ENCODE measurements around the gene FANCB. TPM values are rescaled to one million over a fixed set of nuclear protein-coding genes. Genes with fewer than 3 reads are reported as not detected.

FANCB gene
- total RNA-seq, 1 experiment from 2014 or later: 2.7 TPM

DNA sequence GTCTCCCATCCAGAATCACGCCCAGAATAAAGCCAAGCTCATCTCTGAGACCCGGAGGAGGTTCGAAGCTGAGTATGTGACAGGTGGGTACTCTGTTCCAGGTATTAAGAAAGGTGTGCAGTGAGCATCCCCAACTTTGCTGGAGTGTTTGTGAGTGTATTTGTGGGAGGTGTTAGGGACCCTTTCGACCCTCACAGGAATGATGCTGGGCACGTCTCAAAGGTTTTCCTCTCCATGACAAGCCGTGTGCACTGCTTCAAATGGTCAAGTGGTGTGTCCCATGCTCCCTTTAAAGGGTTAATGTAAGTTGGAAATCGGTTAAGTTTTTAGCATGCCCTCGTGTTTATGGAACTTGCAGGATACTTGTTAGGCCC lies 794 bp upstream of the FANCB start:
- TSS peak; percentile 52 for BruUV-seq (replicated peaks)
- ChIA-PET POLR2A (interaction anchor here (1.0 to 1.5 kb wide), 2 partner anchors 8 to 25 kb away, joined by 4 to 5 read pairs; no protein-coding TSS in a partner anchor), CTCF (no interaction called here)
- H3K9me3 Mint-ChIP-seq (ENCODE audit: unreplicated experiment): peaks cover under 1% of the 10 kb centered on the region
- intact Hi-C loops (cut with micrococcal nuclease): no loop called here
- peak; percentile 1 for DNase-seq (ENCODE audit: unreplicated experiment)
- TF ChIP-seq, protein P1, sequence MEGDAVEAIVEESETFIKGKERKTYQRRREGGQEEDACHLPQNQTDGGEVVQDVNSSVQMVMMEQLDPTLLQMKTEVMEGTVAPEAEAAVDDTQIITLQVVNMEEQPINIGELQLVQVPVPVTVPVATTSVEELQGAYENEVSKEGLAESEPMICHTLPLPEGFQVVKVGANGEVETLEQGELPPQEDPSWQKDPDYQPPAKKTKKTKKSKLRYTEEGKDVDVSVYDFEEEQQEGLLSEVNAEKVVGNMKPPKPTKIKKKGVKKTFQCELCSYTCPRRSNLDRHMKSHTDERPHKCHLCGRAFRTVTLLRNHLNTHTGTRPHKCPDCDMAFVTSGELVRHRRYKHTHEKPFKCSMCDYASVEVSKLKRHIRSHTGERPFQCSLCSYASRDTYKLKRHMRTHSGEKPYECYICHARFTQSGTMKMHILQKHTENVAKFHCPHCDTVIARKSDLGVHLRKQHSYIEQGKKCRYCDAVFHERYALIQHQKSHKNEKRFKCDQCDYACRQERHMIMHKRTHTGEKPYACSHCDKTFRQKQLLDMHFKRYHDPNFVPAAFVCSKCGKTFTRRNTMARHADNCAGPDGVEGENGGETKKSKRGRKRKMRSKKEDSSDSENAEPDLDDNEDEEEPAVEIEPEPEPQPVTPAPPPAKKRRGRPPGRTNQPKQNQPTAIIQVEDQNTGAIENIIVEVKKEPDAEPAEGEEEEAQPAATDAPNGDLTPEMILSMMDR (IDR thresholded peaks at IDR 0.05; ENCODE audit: unreplicated experiment): no peak
- peak overlapping the region; percentile 51 for H3K27ac Mint-ChIP-seq (ENCODE audit: low read depth, unreplicated experiment)
- H3K4me3 Mint-ChIP-seq (ENCODE audit: unreplicated experiment): peak overlapping the region; percentile 80
- peaks cover 11% of the 10 kb centered on the region for H3K27me3 Mint-ChIP-seq (ENCODE audit: insufficient read depth, unreplicated experiment)
- peaks cover 7% of the 10 kb centered on the region for H3K36me3 Mint-ChIP-seq (ENCODE audit: insufficient read depth, unreplicated experiment)
- H3K4me1 Mint-ChIP-seq (ENCODE audit: insufficient read depth, unreplicated experiment): no peaks in the 10 kb centered on the region

DNA sequence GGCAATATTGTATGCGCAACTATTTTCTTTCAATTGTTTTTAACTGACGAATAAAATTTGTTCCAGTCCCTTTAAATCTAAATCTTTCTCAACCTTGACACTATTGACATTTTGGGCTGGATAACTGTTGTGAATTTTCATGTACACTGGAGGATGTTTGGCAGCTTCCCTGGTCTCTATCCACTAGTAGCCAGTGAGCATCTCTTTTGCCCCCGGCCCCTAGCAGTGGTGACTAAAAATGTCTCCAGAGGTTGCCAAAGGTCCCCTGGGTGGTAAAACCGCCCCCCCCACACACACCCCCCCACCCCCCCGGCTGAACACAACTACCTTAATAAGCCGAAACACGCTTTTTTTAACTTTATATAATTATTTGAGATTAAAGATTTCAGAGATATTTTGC lies 514 bp downstream of the FANCB start:
- intact Hi-C loops (cut with micrococcal nuclease): no loop called here
- BruUV-seq (replicated peaks): no TSS peak
- Mint-ChIP-seq H3K9me3 (ENCODE audit: unreplicated experiment) (peaks cover 13% of the 10 kb centered on the region), H3K27me3 (ENCODE audit: insufficient read depth, unreplicated experiment) (peaks cover 11% of the 10 kb centered on the region), H3K4me3 (ENCODE audit: unreplicated experiment) (peak overlapping the region; percentile 80), H3K36me3 (ENCODE audit: insufficient read depth, unreplicated experiment) (peaks cover 7% of the 10 kb centered on the region), H3K4me1 (ENCODE audit: insufficient read depth, unreplicated experiment) (no peaks in the 10 kb centered on the region), H3K27ac (ENCODE audit: low read depth, unreplicated experiment) (peak overlapping the region; percentile 51)
- TF ChIP-seq, protein P1 (IDR thresholded peaks at IDR 0.05; ENCODE audit: unreplicated experiment): no peak
- DNase-seq (ENCODE audit: unreplicated experiment): no peak
- POLR2A ChIA-PET: interaction anchor here (0.7 to 1.5 kb wide), 3 partner anchors 9 to 623 kb away, joined by 3 to 5 read pairs (median 4); no protein-coding TSS in a partner anchor
- CTCF ChIA-PET: no interaction called here

DNA sequence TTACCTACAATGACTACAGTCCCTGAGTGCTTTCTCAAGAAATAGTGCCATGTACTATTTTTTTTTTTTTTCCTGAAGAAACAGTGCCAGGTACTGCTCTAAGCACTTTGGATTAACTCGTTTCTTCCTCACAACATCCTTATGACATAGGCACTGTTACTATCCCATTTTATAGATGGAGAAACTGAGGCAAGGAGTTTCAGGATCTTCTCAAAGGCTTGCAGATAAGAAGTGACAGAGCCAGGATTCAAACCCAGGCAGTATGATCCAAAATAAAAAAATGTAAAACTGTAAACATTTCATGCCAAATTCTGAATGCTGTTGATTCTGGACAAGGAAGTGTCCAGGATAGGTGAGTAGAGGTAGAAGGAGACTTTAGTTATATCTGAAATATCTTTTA lies 1.1 kb downstream of the FANCB start:
- POLR2A ChIA-PET: no interaction called here
- peaks cover 11% of the 10 kb centered on the region for H3K27me3 Mint-ChIP-seq (ENCODE audit: insufficient read depth, unreplicated experiment)
- TF ChIP-seq, protein P1 (IDR thresholded peaks at IDR 0.05; ENCODE audit: unreplicated experiment): no peak
- no peaks in the 10 kb centered on the region for H3K4me1 Mint-ChIP-seq (ENCODE audit: insufficient read depth, unreplicated experiment)
- BruUV-seq (replicated peaks): no TSS peak
- CTCF ChIA-PET: no interaction called here
- no peak overlapping the region for H3K4me3 Mint-ChIP-seq (ENCODE audit: unreplicated experiment)
- peaks cover 13% of the 10 kb centered on the region for H3K9me3 Mint-ChIP-seq (ENCODE audit: unreplicated experiment)
- intact Hi-C loops (cut with micrococcal nuclease): no loop called here
- H3K36me3 Mint-ChIP-seq (ENCODE audit: insufficient read depth, unreplicated experiment): peaks cover 7% of the 10 kb centered on the region
- DNase-seq (ENCODE audit: unreplicated experiment): no peak
- H3K27ac Mint-ChIP-seq (ENCODE audit: low read depth, unreplicated experiment): no peak overlapping the region

DNA sequence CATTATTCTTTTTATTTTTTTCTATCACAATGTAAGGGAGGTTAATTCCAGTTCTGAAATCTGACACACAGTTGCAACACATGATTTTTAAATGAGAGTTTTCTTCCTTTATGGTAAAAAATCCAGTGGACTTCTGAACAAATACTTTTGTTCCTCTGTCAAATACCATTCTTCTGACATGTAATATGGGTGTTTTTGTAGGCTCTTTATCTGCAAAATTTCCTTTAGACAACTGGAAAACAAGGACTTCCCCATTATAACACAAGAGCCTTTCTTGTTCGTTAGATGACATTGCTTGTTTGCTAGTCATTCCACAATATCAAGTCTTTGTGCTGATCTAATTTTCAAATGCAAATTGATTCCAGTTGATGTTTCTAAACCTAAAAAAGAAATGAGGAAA lies 7.7 kb downstream of the FANCB start:
- BruUV-seq (replicated peaks): no TSS peak
- TF ChIP-seq, protein P1 (IDR thresholded peaks at IDR 0.05; ENCODE audit: unreplicated experiment): no peak
- intact Hi-C loops (cut with micrococcal nuclease): no loop called here
- peaks cover 13% of the 10 kb centered on the region for H3K9me3 Mint-ChIP-seq (ENCODE audit: unreplicated experiment)
- no peaks in the 10 kb centered on the region for H3K36me3 Mint-ChIP-seq (ENCODE audit: insufficient read depth, unreplicated experiment)
- H3K4me3 Mint-ChIP-seq (ENCODE audit: unreplicated experiment): no peak overlapping the region
- no peaks in the 10 kb centered on the region for H3K4me1 Mint-ChIP-seq (ENCODE audit: insufficient read depth, unreplicated experiment)
- no peak for DNase-seq (ENCODE audit: unreplicated experiment)
- CTCF ChIA-PET: no interaction called here
- POLR2A ChIA-PET: no interaction called here
- H3K27me3 Mint-ChIP-seq (ENCODE audit: insufficient read depth, unreplicated experiment): no peaks in the 10 kb centered on the region
- peak overlapping the region; percentile 67 for H3K27ac Mint-ChIP-seq (ENCODE audit: low read depth, unreplicated experiment)
